ELR (cell line): ENCODE data around the gene BTNL2.
"Not testable (repeated sequence)": the region's sequence is repeated elsewhere in the genome, so short reads cannot be mapped to it uniquely, and the experiment has no call there.

ENCODE experiments used
- DNase-seq: peaks from one replicate; pipeline ENCODE4 v3.0.0-alpha.2; 2015; ENCODE audit warnings: low read depth

Gene BTNL2

DNA sequence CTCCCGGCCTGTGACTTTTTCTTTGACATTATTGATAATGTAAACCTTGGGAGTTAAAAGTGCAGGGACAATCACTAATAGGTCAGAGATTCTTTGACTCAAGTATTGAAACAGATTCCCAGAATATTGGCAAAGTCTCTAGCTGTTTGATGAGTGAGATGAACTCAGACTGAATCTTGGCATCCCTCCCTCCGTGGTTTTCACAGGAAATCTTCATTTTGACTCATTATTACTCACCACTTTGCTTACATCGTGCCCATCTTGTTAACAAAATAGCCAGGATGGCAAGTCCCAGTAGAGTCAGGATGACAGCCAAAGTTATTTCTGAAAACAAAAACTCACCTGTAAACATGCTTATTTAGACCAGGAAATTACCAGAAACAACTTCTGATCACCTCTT is 37.3 kb downstream of the BTNL2 start:
- DNase-seq = peak; percentile 96

GRCh38 chr6:32367644-32368043 is 39.3 kb downstream of the BTNL2 start:
- no peak for DNase-seq

- DNase-seq = not testable (repeated sequence)
These were observed 47.8 kb downstream of the BTNL2 start for GRCh38 chr6:32359225-32359624.

GRCh38 chr6:32358548-32358947 is 48.4 kb downstream of the BTNL2 start:
- DNase-seq = not testable (repeated sequence)

GRCh38 chr6:32355018-32355417 is 52.0 kb downstream of the BTNL2 start:
- DNase-seq = no peak

- DNase-seq = no peak
These were observed 53.6 kb downstream of the BTNL2 start for GRCh38 chr6:32353348-32353747.
